Stimulated activated CD8-positive, alpha-beta memory T cell treated with anti-CD3 and anti-CD28 coated beads, Interleukin-12 subunit alpha, Interleukin-12 subunit beta, amount 100 ng/mL, for 24 hours (primary cell): ENCODE data around the gene MYCN.
"Not testable (repeated sequence)": the region's sequence is repeated elsewhere in the genome, so short reads cannot be mapped to it uniquely, and the experiment has no call there.

Experiments used
- DNase-seq: peaks from one replicate; pipeline ENCODE4 v3.0.0-alpha.2; 2020; ENCODE audit errors: extremely low read depth

MYCN gene

GRCh38 chr2:15943378-15944280, 3.3 kb downstream of the MYCN start:
- no peak for DNase-seq

DNA sequence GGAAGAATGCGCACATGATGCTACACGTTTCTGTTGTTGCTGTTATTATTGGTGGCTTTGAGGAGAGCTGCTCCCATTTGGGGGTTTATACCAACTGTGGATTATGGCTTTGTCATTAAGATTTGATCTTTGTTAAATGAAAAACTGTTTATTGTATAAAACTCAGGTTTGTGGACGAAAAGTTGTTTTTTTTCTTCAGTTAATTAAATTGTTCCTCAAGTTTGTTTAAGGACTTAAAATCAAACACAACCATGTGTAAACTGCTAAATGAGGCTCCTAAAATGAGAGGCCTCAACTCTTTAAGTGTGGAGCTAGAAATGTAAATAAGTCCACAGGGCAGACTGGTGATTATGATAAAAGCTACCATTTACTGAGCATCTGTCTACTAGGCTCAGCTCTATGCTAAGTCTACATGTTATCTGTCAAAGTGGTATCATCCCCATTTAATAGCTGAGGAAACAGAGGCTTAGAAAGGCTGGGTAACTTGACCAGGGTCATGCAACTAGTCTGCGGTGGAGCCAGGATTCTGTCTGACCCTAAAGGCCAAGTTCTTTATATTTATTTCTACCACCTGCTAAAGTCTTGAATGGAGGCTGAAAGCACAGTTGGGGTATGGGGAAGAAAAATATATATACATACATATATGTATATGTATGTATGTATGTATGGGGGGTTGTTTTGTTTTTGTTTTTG, 4.1 kb downstream of the MYCN start:
- no peak for DNase-seq

DNA sequence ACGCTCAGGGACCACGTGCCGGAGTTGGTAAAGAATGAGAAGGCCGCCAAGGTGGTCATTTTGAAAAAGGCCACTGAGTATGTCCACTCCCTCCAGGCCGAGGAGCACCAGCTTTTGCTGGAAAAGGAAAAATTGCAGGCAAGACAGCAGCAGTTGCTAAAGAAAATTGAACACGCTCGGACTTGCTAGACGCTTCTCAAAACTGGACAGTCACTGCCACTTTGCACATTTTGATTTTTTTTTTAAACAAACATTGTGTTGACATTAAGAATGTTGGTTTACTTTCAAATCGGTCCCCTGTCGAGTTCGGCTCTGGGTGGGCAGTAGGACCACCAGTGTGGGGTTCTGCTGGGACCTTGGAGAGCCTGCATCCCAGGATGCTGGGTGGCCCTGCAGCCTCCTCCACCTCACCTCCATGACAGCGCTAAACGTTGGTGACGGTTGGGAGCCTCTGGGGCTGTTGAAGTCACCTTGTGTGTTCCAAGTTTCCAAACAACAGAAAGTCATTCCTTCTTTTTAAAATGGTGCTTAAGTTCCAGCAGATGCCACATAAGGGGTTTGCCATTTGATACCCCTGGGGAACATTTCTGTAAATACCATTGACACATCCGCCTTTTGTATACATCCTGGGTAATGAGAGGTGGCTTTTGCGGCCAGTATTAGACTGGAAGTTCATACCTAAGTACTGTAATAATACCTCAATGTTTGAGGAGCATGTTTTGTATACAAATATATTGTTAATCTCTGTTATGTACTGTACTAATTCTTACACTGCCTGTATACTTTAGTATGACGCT, 5.8 kb downstream of the MYCN start:
- DNase-seq: no peak

DNA sequence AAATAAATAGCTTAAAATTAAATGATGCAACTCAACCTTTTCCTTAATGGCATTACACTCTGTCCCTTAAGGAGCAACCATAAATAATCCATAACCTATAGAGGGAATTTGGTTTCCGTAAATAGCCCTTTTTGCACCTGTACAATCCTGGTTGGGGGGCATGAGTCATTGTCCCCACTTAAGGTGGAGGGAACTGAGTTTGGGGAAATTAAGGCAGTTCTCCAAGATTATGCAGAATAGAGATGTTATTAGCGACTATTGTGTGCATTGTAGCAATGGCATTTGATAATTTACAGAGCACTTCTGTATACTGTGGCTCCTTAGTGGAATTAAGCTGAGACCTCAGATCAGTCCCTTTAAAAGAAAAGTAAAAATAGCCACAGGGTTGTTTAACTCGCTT, 6.6 kb downstream of the MYCN start:
- no peak for DNase-seq

DNA sequence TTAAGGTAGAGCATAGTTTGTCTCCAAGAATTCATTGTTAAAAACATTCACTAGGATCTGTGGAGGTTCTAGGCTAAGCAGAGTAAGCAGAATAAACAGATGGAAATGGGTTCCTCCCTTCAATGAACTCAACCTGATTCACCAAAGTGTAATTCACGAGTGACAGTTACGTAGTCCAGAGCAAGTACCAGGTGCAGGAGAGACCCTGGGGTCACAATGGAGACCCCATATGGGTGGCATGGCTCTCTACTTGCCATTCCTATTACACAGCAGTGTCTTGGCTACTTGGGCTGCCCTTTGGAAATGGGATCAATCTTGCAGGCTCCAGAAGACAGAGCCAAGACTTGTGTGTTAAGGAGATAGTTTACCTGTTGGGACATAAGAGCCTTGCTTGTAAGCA, 7.1 kb downstream of the MYCN start:
- DNase-seq: no peak

GRCh38 chr2:15948704-15948957, 8.3 kb downstream of the MYCN start:
- DNase-seq: no peak

DNA sequence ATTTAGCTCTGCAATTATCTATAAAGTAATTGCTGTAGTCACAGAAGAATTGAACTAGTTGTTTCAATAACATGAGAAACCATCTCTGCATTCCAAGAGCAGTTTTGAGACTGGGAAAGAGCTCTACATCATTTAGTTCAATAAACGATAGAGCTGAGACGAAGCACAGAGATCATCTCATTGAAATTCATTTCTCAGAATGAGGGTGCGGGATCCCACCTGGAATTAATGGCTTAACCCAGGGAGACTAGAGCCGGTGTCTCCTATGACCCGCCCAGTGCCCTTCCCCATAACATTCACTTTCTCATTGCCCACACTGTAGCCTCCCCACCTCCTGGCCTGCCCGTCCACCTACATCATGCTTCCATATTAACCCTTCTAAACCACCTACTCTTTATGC, 8.8 kb downstream of the MYCN start:
- no peak for DNase-seq

- DNase-seq: no peak
These were observed 9.2 kb downstream of the MYCN start for GRCh38 chr2:15949551-15949950.

DNA sequence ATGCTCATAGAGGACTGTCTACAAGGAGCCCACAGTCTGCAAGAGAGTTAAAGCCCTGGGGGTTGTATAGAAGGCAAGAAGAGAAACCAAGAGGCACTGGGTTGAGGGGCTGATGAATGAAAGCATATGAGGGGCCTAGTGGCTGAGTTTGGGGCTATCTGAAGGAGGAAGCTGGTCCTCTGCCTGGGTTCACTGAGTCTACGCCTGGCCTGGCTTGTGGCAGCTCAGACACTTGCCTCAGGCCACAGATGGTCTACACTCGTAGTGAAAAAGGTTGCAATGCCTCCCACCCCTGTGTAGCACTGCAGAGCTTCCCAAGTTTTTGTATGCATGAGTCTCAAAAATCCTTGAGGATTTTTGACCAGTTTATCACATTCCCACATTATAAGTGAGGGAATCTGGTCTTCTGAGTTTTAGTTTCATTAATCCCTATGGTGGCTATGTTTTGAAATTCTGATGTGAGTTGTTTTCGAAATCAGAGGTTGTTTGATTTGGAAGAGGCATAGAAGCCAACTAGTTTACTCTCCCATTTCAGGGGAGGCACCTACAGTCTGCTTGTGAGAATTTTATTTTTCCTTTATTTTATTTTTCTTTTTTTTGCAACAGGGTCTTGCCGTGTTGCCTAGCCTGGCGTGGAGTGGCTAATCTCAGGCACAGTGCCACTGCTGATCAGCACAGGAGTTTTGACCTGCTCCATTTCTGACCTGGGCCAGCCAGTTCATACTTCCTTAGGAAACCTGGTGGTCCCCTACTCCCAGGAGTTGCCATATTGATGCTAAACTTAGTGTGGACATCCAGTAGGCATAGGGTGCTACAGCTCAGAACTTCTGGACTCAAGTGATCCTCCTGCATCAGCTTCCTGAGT, 10.0 kb downstream of the MYCN start:
- DNase-seq: no peak

- DNase-seq: not testable (repeated sequence)
These were observed 11.6 kb downstream of the MYCN start for GRCh38 chr2:15951936-15952335.

DNA sequence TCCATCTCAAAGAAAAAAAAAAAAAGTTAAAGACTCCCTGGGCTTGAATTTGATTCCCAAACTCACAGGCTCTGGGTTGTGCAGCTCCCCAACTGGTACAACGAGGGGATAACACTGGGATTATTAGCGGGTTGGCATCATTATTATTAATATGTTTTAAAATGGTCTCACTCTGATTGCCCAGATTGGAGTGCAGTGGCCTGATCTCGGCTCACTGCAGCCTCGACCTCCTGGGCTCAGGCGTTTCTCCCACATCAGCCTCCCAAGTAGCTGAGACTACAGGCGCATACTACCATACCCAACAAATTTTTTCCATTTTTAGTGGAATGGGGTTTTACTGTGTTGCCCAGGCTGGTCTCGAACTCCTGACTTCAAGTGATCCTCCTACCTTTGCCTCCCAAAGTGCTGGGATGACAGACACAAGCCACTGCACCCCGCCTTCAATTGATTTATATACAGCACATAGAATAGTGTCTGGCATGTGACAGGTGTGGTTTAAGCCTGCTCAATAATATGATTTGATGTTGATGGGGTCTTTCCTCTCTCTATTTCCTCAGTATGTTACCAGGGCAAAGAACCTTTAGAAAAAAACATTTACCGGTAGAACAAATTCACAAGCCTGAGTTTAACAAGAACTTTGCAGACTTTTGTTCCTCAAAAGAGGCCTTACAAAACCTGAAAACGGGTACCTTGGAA, 12.2 kb downstream of the MYCN start:
- no peak for DNase-seq

DNA sequence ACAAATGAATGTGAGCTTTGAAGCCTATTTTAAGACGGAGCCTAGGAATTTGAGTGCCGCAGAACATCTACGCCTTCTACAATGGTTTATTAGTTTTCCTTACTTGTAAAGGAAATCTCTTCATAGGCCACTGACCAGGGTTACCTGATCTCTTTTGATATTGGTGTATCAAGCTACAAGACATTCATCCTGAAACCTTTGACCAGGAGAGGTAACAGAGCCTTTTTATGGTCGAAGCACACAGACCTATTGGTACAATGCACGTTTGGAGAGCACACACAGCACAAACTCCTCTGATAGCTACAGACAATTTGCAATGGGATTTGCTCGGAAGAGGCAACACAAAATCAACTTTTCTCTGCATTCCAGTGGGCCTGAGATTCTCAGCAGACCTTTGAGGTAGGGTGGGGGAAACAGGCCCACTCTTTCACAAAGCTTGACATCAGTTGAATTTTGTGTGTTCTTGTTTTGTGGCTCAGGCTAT, 12.8 kb downstream of the MYCN start:
- DNase-seq: no peak

GRCh38 chr2:15953891-15954680, 13.7 kb downstream of the MYCN start:
- no peak for DNase-seq

GRCh38 chr2:15954761-15955160, 14.4 kb downstream of the MYCN start:
- no peak for DNase-seq

DNA sequence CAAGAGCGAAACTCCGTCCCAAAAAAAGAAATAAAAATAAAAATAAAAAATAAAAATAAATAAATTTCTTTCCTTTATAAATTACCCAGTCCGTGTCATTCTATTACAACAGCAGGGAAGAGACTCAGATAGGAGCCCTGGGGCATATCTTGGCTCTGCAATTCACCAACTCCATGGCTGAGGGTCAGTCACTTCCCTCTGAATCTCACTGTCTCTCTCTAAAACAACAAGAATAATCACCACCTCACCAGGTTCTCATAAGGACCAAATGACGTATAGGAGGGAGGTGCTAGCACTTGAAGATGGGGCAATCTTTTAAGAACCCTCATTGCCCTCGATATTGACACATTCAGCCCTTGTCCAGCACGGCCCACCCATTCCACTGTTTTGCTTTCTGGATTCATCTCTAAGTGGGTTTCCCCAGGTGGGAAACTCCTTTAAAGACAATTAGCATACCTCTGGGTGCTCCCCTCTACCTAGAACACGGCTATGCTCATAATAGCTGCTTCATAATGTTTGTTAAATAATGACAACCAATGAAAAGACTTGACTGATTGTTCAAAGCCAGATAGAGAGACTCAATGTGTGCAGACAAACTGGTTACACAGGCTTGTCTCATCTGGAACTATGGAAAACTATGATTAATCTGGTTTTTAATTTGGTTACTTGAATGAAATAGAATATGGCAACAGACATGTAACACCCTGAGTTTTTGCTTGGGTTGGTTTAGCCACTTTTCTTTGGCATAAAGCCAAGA, 15.1 kb downstream of the MYCN start:
- no peak for DNase-seq

GRCh38 chr2:15956230-15956629, 15.9 kb downstream of the MYCN start:
- no peak for DNase-seq

- no peak for DNase-seq
These were observed 16.7 kb downstream of the MYCN start for GRCh38 chr2:15956751-15957736.
